ENCODE data around the gene PDCD1.
"Not testable (repeated sequence)": the region's sequence is repeated elsewhere in the genome, so short reads cannot be mapped to it uniquely, and the experiment has no call there.

The PDCD1 gene

GRCh38 chr2:241818943-241819270 lies 39.8 kb downstream of the PDCD1 start:
- POLR2A ChIA-PET, result no interaction called here
- CTCF ChIA-PET, result no interaction called here
- TF ChIP-seq ELF4 (IDR thresholded peaks at IDR 0.05), result no peak
- TF ChIP-seq TARDBP (IDR thresholded peaks at IDR 0.05), result no peak
- TF ChIP-seq FOXA1 (IDR thresholded peaks at IDR 0.05), result no peak
- no peak for TF ChIP-seq ZNF384 (IDR thresholded peaks at IDR 0.05)
- TF ChIP-seq SUZ12 (IDR thresholded peaks at IDR 0.05), result no peak
- no peak for TF ChIP-seq FOXM1 (IDR thresholded peaks at IDR 0.05; ENCODE audit: borderline replicate concordance)
- no peak for TF ChIP-seq SP1 (IDR thresholded peaks at IDR 0.05)
- no peak for TF ChIP-seq FOXK2 (IDR thresholded peaks at IDR 0.05)
- TF ChIP-seq PKNOX1 (IDR thresholded peaks at IDR 0.05), result no peak
- no peak for DNase-seq (ENCODE audit: extremely low spot score)

GRCh38 chr2:241818229-241818942 lies 40.3 kb downstream of the PDCD1 start:
- POLR2A ChIA-PET, result no interaction called here
- no peak for TF ChIP-seq FOXA1 (IDR thresholded peaks at IDR 0.05)
- TF ChIP-seq PKNOX1 (IDR thresholded peaks at IDR 0.05), result no peak
- TF ChIP-seq ARNT (IDR thresholded peaks at IDR 0.05), result no peak
- TF ChIP-seq TARDBP (IDR thresholded peaks at IDR 0.05), result no peak
- no peak for TF ChIP-seq HDGF (IDR thresholded peaks at IDR 0.05; ENCODE audit: borderline replicate concordance)
- TF ChIP-seq NFRKB (IDR thresholded peaks at IDR 0.05), result no peak
- TF ChIP-seq LEF1 (IDR thresholded peaks at IDR 0.05; ENCODE audit: borderline replicate concordance), result no peak
- no peak for TF ChIP-seq SP1 (IDR thresholded peaks at IDR 0.05)
- no peak for TF ChIP-seq ELF4 (IDR thresholded peaks at IDR 0.05)
- no peak for TF ChIP-seq CTBP1 (IDR thresholded peaks at IDR 0.05; ENCODE audit: borderline replicate concordance)
- no peak for TF ChIP-seq L3MBTL2 (conservative IDR thresholded peaks at IDR 0.05)
- TF ChIP-seq SUZ12 (IDR thresholded peaks at IDR 0.05), result no peak
- no peak for TF ChIP-seq ZNF384 (IDR thresholded peaks at IDR 0.05)

GRCh38 chr2:241817821-241818215 lies 40.9 kb downstream of the PDCD1 start:
- CTCF ChIA-PET; POLR2A ChIA-PET; DNase-seq (ENCODE audit: extremely low spot score): not testable (repeated sequence)

More at GRCh38 chr2:241818229-241818942, 40.3 kb downstream of the PDCD1 start:
- DNase-seq (ENCODE audit: extremely low spot score), result no peak
- CTCF ChIA-PET, result no interaction called here

- ChIA-PET CTCF (no interaction called here), POLR2A (no interaction called here)
- no peak for DNase-seq (ENCODE audit: extremely low spot score)
- TF ChIP-seq FOXM1 (IDR thresholded peaks at IDR 0.05; ENCODE audit: borderline replicate concordance), result no peak
- no peak for TF ChIP-seq ELF4 (IDR thresholded peaks at IDR 0.05)
- TF ChIP-seq SP1 (IDR thresholded peaks at IDR 0.05), result no peak
- TF ChIP-seq FOXA1 (IDR thresholded peaks at IDR 0.05), result no peak
- no peak for TF ChIP-seq ZNF384 (IDR thresholded peaks at IDR 0.05)
- no peak for TF ChIP-seq LEF1 (IDR thresholded peaks at IDR 0.05; ENCODE audit: borderline replicate concordance)
- TF ChIP-seq BHLHE40 (IDR thresholded peaks at IDR 0.05; ENCODE audit: borderline replicate concordance), result no peak
- TF ChIP-seq SUZ12 (IDR thresholded peaks at IDR 0.05), result no peak
- TF ChIP-seq FOXK2 (IDR thresholded peaks at IDR 0.05), result no peak
- no peak for TF ChIP-seq ARNT (IDR thresholded peaks at IDR 0.05)
Measured at GRCh38 chr2:241817126-241817820, 41.4 kb downstream of the PDCD1 start.

GRCh38 chr2:241816431-241817121 lies 42.1 kb downstream of the PDCD1 start:
- ChIA-PET POLR2A (no interaction called here), CTCF (no interaction called here)
- TF ChIP-seq LEF1 (IDR thresholded peaks at IDR 0.05; ENCODE audit: borderline replicate concordance) (no peak), L3MBTL2 (conservative IDR thresholded peaks at IDR 0.05) (no peak), SP1 (IDR thresholded peaks at IDR 0.05) (no peak), BHLHE40 (IDR thresholded peaks at IDR 0.05; ENCODE audit: borderline replicate concordance) (no peak), PKNOX1 (IDR thresholded peaks at IDR 0.05) (no peak), SUZ12 (IDR thresholded peaks at IDR 0.05) (no peak), NFRKB (IDR thresholded peaks at IDR 0.05) (no peak)
- DNase-seq (ENCODE audit: extremely low spot score), result no peak

- TF ChIP-seq SP1 (IDR thresholded peaks at IDR 0.05), result no peak
- no peak for TF ChIP-seq PKNOX1 (IDR thresholded peaks at IDR 0.05)
- TF ChIP-seq ZNF384 (IDR thresholded peaks at IDR 0.05), result no peak
- TF ChIP-seq L3MBTL2 (conservative IDR thresholded peaks at IDR 0.05), result no peak
- TF ChIP-seq FOXA1 (IDR thresholded peaks at IDR 0.05), result no peak
- TF ChIP-seq NFRKB (IDR thresholded peaks at IDR 0.05), result no peak
- TF ChIP-seq SUZ12 (IDR thresholded peaks at IDR 0.05), result no peak
- no peak for TF ChIP-seq FOXK2 (IDR thresholded peaks at IDR 0.05)
- no peak for TF ChIP-seq CTBP1 (IDR thresholded peaks at IDR 0.05; ENCODE audit: borderline replicate concordance)
- TF ChIP-seq TARDBP (IDR thresholded peaks at IDR 0.05), result no peak
- TF ChIP-seq ARNT (IDR thresholded peaks at IDR 0.05), result no peak
- no peak for TF ChIP-seq FOXM1 (IDR thresholded peaks at IDR 0.05; ENCODE audit: borderline replicate concordance)
- DNase-seq (ENCODE audit: extremely low spot score), result no peak
- ChIA-PET CTCF (no interaction called here), POLR2A (no interaction called here)
Measured at GRCh38 chr2:241815477-241816430, 42.9 kb downstream of the PDCD1 start.

Measured in HEK293T (cell line).